Measurements from ENCODE around the gene CYP3A4.

GRCh38 chr7:99764478-99764877, 19.5 kb downstream of the CYP3A4 start:
- no peak for TF ChIP-seq CTCF (conservative IDR thresholded peaks at IDR 0.05; ENCODE audit: low read depth, low read length)
- TF ChIP-seq EZH2 (IDR thresholded peaks at IDR 0.05; ENCODE audit: low read length, unreplicated experiment), result no peak
- TF ChIP-seq EZH2phosphoT487 (IDR thresholded peaks at IDR 0.05; ENCODE audit: borderline replicate concordance, low read length), result no peak
